Endometrial microvascular endothelial cells (primary cell): Measurements from ENCODE around the gene CCNI. TPM values are rescaled to one million over a fixed set of nuclear protein-coding genes. Genes with fewer than 3 reads are reported as not detected.
"Not testable (repeated sequence)": the region's sequence is repeated elsewhere in the genome, so short reads cannot be mapped to it uniquely, and the experiment has no call there.

Experiments used
- in situ Hi-C: cut with HindIII; loops from 2 replicates; pipeline ENCODE4 v1.10.0; 2017; ENCODE audit warnings: low sequenced_read_pairs, low pct_unique_long_range_greater_than_20kb; ENCODE audit errors: inconsistent ontology term
- total RNA-seq: library from RNA; depleted of rRNA; stranded (reverse); fragments of >200 nt; gene quantifications from one replicate; pipeline ENCODE4 v1.2.3, GENCODE V29; 2015; ENCODE audit errors: inconsistent ontology term

The CCNI gene
- total RNA-seq, 1 donor from 2014 or later = 127 TPM

DNA sequence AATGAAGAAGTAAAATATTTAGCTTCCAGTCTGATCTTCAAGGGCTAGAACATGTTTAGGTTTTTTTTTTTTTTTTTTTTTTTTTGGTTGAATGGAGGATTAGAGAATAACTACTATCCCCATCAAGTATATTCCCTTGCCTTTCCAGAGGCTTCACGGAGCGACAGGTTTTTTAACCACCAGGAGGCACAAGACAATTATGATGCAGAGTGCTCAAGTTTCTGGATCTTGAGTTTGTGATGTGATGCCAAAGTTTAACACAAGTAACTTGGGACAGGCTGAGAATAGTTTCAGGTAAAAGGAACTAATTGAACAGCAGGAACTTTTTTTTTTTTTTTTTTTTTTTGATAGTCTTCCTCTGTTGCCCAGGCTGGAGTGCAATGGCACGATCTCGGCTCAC, 30.3 kb downstream of the CCNI start:
- in situ Hi-C loops = no loop called here

DNA sequence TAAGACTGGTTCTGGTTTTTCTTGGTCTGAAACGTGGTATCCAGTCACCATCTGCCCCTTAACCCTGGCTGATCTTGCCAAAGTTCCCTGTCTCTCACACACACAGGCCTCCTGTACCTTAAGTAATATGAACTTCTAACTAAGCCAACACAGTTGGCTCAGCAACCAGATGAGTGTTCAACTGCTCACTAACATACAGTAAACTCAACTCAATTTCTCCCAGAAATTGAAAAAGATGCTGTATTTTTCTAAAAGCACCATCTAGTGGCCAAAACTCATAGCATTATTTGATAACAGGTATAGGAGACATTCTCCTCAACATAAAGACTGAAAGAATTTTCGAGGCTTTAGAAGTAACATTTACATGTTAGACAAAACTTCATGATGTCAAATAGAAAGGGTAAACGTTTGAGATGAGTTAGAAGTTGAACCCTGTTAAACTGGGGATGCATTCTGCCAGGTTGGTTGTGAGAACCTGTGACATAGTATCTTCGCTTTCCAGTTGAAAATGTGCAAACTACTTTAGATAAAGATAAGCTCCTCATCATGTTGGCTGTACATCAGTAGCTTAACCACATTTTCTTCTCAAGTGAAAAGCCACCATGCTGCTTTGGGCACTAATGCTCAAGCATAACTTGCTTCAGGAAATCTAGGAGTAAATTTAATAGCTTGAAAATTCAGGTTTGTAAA, 31.2 kb downstream of the CCNI start:
- in situ Hi-C loops = no loop called here

DNA sequence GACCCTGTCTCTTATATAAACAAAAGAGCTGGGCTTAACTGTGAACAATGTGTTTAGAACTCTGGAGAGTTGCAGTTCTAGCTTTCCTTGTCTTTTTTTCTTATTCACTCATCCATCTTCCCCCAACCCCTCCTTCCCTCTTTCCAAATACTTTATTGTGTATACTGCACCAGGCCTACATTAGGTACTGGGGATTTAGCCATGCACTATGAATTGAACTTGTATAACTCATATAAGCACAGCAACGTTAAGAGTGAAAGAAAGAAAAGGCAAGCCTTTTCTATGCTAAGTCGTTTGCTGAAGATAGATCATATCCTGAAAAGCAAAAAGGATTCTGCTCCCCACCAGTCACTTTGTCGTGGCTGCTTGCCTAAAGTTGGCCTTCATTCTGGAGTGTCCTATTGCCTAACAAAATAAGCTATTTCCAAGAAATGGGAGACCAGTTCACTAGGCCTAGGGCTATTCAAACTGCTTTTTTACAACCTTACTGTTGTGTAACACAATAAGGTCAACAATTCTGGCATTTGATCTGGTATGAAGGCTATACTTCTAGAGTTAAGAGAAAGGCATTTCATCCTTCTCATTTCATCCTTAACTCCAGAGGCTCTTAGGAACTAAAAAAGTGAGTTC, 32.2 kb downstream of the CCNI start:
- in situ Hi-C loops = no loop called here

DNA sequence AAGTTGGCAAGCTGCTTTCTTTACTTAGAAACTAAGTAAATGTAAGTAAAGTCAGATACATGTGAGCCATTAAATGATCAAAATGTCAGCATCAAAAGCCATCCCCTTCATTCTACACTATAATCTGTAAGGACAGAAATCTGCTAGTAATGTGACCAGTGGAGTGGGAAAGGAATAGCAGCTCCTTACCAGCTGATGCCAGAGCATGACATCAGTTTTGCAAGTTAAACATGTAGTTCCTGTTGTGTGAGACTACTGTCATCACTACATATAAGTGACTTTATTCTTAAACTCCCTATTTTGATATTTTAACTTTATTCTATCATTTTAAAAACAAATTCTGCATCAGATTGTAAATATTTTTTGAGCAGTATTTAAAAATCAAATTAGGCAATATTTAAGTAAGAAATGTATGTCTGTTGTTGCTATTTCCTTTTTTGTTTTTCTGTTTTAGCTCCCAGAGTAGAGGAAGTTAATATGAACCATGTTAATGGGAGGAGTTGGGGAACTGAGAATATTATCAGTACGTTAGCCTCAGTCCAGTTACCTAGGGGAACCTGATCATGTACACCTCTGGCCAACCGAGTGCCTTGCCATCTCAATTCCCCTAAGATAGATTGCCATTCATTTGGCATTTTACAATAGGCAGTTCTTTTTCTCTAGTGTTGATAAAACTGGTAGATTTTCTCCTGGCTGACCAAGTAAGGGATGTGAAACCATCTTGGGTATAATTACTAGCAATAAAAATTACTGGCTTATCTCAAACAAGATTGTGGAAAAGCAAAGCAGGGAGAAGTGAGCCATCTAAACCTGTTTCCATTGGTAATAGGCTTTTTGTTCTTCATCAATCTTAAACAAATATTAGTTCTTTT, 34.7 kb downstream of the CCNI start:
- in situ Hi-C loops = no loop called here

DNA sequence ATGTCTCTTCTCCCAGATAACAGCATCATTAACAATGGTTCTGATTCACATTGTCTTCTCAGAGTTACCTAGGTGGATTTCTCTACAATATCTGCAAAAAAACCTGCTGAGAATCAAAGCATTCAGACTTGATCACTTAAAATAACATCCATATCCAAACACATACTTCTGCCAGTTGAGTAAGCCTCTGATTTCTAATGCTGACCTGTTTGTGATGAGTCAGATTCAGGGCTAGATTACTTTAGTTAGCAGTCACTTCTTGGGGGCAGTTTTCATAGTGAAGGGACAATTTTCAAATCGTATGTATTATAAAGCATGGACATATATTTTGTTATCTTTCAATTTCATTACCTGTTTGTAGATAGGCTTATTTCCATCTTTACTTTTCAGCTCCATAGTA, 35.5 kb downstream of the CCNI start:
- in situ Hi-C loops = no loop called here

DNA sequence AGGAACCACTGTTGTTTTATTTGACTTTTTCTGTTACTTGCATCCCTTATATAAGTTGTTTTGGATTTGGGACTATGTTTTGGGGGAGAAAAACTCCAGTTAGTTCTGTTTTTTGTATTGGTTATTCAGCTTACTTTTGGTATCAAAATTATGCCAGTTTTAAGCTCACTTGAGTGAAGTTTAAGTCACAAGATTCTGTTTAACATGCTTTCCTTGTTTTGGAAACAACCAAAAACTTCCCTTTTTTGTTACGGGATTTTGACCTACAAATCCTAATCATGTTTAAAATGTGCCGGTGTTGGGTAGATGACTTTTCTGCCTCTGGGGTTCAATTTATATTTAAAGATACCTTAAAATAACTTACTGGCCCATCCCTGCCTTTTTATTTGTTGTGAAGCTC, 36.0 kb downstream of the CCNI start:
- in situ Hi-C loops = no loop called here

DNA sequence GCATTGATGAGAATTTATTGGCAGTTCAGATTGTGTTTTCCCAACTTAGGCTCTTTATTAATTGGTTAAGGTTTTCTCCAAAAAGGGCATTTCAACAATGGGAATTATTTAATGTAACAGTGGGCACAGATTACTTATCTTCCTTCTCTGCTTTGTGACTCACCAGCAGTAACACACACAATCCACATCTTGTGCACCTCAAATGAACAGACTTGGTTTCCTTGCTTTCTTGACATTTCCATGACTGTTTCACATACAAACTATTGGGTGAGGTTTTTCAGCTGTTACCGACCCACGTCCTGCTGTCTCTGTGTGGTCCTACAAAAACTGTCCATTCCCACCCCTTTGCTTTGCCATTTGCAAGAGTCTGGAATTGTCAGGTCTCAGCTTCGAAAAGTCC, 38.1 kb downstream of the CCNI start:
- in situ Hi-C loops = no loop called here

DNA sequence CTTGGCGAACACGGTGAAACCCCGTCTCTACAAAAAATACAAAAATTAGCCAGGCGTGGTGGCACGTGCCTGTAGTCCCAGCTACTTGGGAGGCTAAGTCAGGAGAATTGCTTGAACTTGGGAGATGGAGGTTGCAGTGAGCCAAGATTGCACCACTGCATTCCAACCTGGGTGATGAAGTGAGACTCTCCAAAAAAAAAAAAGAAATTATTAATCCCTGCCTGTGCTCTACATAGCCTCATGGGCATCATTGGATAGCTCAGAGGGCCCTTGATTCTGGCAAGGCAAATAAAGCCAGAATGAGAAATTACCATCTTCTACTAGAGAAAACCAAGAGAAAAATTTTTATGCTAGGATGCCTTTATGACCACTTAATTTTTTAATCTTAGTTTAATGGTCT, 38.6 kb downstream of the CCNI start:
- in situ Hi-C loops = not testable (repeated sequence)

DNA sequence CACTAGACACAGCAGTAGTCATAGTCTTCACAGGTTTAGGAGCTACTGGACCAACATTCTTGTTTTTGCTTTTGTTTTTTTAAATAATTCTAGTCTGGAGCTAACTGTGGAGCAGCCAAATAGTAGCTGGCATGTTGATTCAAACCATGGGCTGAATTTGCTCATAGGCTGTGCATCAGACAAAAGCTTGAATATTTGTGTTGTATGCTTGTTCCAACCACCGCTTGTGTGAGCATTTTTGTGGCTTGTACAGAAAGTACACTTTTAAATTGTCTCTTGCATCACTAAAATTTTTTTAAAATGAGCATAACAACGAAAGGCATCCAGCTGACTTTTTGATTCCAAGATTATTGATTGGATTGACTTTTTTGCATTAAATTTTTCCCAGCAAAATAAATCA, 39.6 kb downstream of the CCNI start:
- in situ Hi-C loops = no loop called here

DNA sequence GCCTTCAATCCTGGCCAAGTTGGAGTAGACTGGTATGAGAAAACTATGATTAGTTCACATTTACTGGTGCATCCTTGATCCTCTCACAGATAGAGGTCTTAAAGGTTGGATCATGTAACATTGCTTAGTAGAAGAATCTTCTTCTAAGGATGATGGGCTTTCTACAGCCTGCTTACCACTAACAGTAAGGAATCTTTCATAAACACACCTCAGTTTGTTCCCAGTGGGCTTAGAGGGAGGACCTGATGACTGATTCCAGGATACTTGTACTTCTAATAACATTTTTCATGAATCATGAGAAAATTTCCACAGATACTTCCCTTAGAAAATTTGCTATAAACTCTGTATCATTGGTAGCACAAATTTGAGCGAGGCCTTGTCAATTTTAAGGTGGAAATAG, 40.6 kb downstream of the CCNI start:
- in situ Hi-C loops = no loop called here

DNA sequence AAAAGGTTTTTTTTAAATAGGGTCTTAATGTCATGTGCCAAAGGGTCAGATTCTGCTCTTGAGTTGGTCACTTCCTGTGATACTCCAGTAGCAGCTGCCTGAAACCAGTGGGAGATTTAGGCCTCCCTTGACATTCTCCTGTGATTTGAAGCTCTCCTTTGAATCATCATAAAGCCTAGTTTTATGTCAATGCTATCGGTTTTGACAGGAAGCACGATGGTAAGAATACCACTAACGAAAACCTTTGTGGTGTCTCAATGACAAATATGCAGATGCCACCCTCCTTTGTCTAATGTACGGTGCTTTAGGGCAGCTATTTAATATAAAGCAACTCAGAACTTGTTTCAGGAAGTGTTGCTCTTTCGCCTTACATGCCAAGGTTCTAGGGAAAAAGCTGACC, 44.2 kb downstream of the CCNI start:
- in situ Hi-C loops = no loop called here

DNA sequence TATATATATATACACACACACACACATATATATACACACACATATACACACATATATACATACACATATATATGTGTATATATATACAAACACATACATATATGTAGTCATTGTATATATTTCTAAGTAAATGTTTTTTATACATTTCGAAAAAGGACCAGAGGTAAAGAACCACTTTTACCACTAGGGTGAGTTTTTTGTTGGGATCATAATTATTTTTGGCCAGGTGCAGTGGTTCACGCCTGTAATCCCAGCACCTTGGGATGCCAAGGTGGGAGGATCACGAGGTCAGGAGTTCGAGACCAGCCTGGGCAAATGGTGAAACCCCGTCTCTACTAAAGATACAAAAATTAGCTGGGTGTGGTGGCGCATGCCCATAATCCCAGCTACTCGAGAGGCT, 46.0 kb downstream of the CCNI start:
- in situ Hi-C loops = not testable (repeated sequence)

DNA sequence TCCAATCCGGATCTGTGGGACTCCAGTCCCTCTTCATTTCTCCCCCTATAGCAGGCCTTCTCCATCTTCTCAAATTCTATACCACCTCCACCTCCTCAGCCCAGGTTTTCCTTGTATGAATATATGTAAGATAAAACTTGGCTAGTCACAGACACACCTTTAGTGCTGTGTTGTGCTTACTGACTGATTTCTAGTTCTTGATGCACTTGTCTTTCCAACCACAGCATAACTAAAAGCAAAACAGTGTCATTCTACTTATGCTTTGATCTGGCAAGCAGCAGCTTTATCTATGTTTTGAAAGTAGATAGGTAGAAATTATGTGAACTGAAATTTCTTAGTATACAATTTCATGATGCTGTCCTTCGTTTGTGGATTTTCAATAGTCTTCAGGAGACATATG, 47.5 kb downstream of the CCNI start:
- in situ Hi-C loops = no loop called here

DNA sequence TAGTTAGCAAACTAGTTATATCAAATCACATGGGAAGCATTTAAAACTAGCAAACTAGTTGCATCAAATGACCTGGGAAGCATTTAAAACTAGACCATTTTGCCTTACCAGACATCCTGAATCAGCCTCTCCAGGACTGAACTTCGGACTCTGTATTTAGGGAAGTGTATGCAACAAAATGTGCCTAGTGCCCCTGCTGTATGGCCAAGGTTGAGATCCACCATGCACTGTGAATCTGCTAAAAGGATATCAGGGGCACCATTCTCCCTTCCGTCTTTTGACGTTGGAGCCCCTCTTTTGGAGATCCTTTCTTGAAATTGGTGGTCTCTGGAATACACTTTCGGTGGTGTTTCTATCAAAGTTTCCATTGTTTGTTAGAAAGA, 49.5 kb downstream of the CCNI start:
- in situ Hi-C loops = no loop called here

DNA sequence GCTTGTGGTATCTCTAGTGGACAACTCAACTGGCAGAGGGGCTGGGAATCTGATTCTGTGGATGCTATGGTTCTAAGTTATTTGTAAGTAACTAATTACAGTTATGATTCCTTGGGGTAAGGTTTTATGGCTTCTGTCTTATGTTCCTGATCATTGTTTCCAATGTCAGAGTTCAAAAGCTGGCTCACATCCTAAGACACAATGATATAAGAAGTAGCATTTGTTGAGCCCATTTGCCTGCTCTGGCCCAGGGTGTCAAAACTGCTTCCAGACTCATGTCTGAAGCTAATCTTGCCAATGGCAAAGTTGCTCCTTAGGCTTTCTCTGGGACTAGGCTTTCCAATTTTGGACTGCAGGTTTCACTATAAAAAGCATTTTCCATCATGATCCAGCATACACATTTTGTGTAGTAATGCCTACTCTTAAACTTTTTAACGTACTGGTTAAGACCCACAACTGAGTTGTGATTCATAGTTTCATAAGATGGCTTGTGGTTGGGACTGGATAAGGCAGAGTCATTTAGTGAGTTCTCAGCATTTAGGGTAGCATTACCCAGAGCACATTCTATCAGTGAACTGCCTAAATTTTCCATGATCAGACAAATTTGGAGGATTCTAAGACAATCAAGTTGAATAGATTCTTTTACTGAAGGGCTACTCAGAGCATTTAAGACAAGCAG, 50.0 kb downstream of the CCNI start:
- in situ Hi-C loops = no loop called here

DNA sequence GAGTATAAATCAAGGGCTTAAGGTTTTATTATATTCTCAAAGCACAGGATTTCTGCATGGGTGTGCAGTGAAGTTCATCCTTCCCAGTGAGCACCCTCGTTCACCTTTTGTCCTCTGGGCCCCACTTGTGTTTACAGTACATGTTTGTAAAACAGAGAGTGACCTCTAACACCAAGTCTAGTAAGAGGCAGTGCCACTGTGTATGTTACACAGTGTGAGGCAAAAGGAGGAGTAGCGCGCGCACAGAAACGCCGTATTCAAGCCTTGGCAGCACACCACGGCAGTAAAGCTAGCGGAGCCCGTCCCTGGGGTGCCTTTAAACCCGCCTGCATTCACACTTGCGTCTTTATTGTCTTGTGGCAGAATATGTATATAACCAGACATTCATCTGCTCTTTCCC, 51.9 kb downstream of the CCNI start:
- in situ Hi-C loops = no loop called here

DNA sequence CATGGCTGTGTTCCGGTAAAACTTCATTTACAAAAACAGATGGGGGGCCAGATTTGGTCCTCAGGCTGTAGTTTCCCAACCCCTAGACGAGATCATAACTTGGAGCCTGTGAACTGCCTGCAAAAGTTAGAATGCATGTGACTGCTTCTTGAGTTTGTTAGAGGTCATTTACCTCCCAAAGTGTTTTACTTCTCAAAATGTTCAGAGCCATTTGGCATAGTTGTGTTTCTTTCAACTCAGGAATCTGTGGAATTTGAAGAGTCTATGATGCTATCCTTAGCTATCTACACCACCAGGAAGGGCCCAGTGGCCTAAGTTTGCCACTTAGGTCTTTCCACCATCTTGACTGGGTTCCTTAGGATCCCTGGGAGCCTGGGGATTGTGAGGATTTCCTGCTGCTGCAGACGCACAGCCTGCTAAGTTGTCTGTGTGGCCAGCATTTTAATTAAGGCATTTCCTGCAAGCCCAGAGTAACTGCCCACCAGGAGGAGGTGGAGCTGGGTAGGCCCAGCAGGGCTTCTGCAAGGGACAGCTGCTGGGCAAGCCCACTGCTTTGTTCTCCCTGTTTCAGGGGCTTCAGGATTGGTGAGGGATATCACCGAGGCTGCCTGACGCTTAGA, 53.1 kb downstream of the CCNI start:
- in situ Hi-C loops = no loop called here

DNA sequence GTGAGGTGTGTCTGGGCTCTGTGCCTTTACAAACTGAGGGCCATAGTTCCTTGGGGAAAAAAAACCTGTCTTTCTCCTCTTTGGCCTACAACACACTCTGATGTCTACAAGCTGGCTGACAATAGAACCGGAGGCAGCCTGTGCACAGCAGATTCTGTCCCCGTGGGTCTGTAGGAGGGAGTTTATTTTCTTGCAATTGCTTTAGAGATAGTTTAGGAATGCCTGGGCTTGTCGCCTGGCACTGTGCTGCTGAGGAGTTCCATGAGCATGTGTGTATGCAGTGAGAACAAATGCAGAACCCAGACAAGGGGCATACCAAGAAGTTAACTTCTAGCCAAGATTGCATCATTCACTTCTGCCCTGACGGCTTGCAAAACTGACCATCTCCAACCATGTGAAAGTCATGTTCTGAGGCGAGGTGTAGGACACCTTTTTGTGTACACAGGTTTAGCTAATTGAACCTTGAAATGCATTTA, 54.1 kb downstream of the CCNI start:
- in situ Hi-C loops = no loop called here

DNA sequence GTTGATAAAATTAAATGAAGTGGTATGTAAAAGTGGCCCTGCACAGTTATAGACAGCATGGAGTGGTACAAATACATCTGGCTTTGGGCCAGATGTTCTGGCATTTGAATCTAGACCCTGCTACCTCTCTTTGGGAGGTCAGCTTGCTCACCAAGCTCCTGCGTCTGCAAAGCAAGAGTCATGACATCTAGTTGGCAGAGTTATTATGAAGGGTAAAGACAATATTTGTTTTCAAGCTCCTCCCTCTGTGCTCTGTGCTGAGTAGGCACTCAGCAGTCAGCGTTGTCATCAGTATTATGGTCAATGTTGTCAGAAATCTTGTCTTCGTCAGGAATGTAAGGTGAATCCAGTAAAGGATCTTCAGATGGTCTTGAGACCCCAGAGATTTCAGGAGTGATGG, 55.8 kb downstream of the CCNI start:
- in situ Hi-C loops = no loop called here
